ENCODE results near the gene GTF2H2. TPM values are rescaled to one million over a fixed set of nuclear protein-coding genes. Genes with fewer than 3 reads are reported as not detected.
"Not testable (repeated sequence)": the region's sequence is repeated elsewhere in the genome, so short reads cannot be mapped to it uniquely, and the experiment has no call there.

GTF2H2 gene
- total and polyA plus RNA-seq, 2 donors (not counting 1 experiment from before 2014, with no cell fraction given), result 5.8 to 39.6 TPM

DNA sequence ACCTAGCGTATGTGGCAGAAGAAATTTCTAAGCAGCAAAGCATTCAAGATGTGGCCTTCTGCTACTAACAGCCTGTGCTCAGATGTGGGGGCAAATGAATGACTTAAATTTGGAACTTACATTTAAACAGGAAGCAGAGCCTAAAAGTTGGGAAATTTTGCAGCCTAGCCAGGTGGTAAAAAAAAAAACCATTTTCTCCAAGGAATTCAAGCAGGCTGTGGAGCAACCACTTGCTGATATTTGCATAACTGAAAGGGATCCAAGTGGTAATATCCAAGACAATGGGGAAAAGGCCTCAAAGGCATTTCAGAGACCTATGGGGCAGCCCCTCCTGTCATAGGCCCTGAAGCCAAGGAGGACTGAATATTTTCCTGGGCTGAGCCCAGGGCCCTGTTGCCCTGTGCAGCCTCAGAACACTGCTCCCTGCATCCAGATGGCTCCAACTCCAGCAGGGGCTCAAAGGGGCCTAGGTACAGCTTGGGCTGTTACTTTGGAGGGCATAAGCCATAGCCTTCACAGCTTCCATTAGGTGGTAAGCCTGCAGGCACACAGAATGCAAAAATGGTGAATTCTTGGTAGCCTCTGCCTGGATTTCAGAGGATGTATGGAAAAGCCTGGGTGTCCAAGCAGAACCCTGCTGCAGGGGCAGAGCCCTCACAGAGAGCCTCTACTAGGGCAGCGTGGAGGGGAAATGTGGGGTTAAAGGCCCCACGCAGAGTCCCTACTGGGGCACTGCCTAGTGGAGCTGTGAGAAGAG is 29.9 kb upstream of the GTF2H2 start:
- H3K27me3 Mint-ChIP-seq; DNase-seq; H3K27ac ChIP-seq (ENCODE audit: low read length in 2 of 2); H4K20me1 ChIP-seq (ENCODE audit: control insufficient read depth, insufficient read depth, low read length, poor library complexity, severe bottlenecking); intact Hi-C loops (cut with micrococcal nuclease); H3K27me3 ChIP-seq (replicated peaks in 1 of 4; ENCODE audit: control extremely low read depth in 1 of 4, control insufficient read depth in 3 of 4, insufficient read depth in 4 of 4, low read length in 3 of 4); H3K4me3 Mint-ChIP-seq; H3K9ac ChIP-seq (ENCODE audit: low read length); H3K4me3 ChIP-seq (ENCODE audit: control extremely low read depth in 1 of 5, extremely low read depth in 1 of 5, insufficient read depth in 1 of 5, low read depth in 2 of 5, low read length in 4 of 5); H3K9me3 Mint-ChIP-seq (ENCODE audit: insufficient read depth); H3K79me2 ChIP-seq (ENCODE audit: control insufficient read depth, insufficient read depth, low read length); CTCF ChIA-PET; H3K4me1 Mint-ChIP-seq; H3K4me2 ChIP-seq (replicated peaks; ENCODE audit: low read depth, low read length, poor library complexity, severe bottlenecking); POLR2A ChIA-PET; ATAC-seq (ENCODE audit: low read depth); H2AFZ ChIP-seq (ENCODE audit: insufficient read depth, low read depth, low read length, poor library complexity, severe bottlenecking); H3K9me3 ChIP-seq (ENCODE audit: control extremely low read depth in 1 of 3, control insufficient read depth in 2 of 3, insufficient read depth in 1 of 3, low read length in 2 of 3); H3K4me1 ChIP-seq (ENCODE audit: control insufficient read depth in 2 of 2, insufficient read depth in 2 of 2, low read length in 2 of 2); H3K36me3 ChIP-seq (replicated peaks in 1 of 2; ENCODE audit: control extremely low read depth in 1 of 2, control insufficient read depth in 1 of 2, extremely low read depth in 1 of 2, insufficient read depth in 2 of 2, low read length in 1 of 2); H3K27ac Mint-ChIP-seq: not testable (repeated sequence)
- WGBS (ENCODE audit: insufficient coverage), result no CpG with 5 or more reads among the region's 3 CpGs

DNA sequence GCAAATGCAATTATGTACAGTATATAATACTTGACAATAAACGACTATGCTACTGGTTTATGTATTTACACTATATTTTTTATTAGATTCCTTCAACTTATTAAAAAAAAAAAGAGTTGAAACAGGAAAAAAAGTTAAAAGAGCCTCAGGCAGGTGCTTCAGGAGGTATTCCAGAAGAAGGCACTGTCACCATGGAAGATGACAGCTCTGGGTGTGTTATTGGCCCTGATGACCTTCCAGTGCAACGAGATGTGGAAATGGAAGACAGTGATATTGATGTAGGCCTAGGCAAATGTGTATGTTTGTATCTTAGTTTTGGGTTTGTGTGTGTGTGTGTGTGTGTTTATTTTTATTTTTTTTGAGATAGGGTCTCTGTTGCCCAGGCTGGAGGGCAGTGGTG is 22.3 kb upstream of the GTF2H2 start:
- H4K20me1 ChIP-seq (ENCODE audit: control insufficient read depth, insufficient read depth, low read length, poor library complexity, severe bottlenecking); H3K9me3 Mint-ChIP-seq (ENCODE audit: insufficient read depth); H3K4me3 Mint-ChIP-seq; H3K36me3 ChIP-seq (replicated peaks in 1 of 2; ENCODE audit: control extremely low read depth in 1 of 2, control insufficient read depth in 1 of 2, extremely low read depth in 1 of 2, insufficient read depth in 2 of 2, low read length in 1 of 2); H3K79me2 ChIP-seq (ENCODE audit: control insufficient read depth, insufficient read depth, low read length); H3K4me2 ChIP-seq (replicated peaks; ENCODE audit: low read depth, low read length, poor library complexity, severe bottlenecking); H3K27ac ChIP-seq (ENCODE audit: low read length in 2 of 2); CTCF ChIA-PET; H3K27ac Mint-ChIP-seq; H3K9me3 ChIP-seq (ENCODE audit: control extremely low read depth in 1 of 3, control insufficient read depth in 2 of 3, insufficient read depth in 1 of 3, low read length in 2 of 3); H3K4me1 ChIP-seq (ENCODE audit: control insufficient read depth in 2 of 2, insufficient read depth in 2 of 2, low read length in 2 of 2); POLR2A ChIA-PET; ATAC-seq (ENCODE audit: low read depth); H3K4me1 Mint-ChIP-seq; DNase-seq; intact Hi-C loops (cut with micrococcal nuclease); H3K9ac ChIP-seq (ENCODE audit: low read length); H3K27me3 ChIP-seq (replicated peaks in 1 of 4; ENCODE audit: control extremely low read depth in 1 of 4, control insufficient read depth in 3 of 4, insufficient read depth in 4 of 4, low read length in 3 of 4); H2AFZ ChIP-seq (ENCODE audit: insufficient read depth, low read depth, low read length, poor library complexity, severe bottlenecking); H3K4me3 ChIP-seq (ENCODE audit: control extremely low read depth in 1 of 5, extremely low read depth in 1 of 5, insufficient read depth in 1 of 5, low read depth in 2 of 5, low read length in 4 of 5); H3K27me3 Mint-ChIP-seq: not testable (repeated sequence)
- WGBS (ENCODE audit: insufficient coverage), result no CpG with 5 or more reads among the region's 2 CpGs

DNA sequence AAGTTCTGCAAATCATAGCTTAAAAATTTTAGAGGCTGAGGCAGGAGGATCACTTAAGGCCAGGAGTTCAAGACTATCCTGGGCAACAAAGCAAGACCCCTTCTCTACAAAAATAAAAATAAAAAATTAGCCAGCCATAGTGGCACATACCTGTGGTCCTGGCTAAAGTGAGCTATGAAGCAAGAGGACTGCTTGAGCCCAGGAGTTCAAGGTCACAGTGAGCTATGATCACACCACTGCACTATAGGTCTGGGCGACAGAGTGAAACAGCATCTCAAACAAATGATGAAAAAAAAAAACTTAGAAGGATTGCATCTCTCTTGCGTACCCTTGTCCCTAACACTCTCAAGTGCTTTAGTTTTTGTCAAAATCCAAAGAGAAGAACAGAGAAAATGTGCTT is 21.3 kb upstream of the GTF2H2 start:
- intact Hi-C loops (cut with micrococcal nuclease); H3K27me3 Mint-ChIP-seq; CTCF ChIA-PET; H3K27ac ChIP-seq (ENCODE audit: low read length in 2 of 2); H3K9me3 Mint-ChIP-seq (ENCODE audit: insufficient read depth); H3K4me1 Mint-ChIP-seq; DNase-seq; ATAC-seq (ENCODE audit: low read depth); H4K20me1 ChIP-seq (ENCODE audit: control insufficient read depth, insufficient read depth, low read length, poor library complexity, severe bottlenecking); H2AFZ ChIP-seq (ENCODE audit: insufficient read depth, low read depth, low read length, poor library complexity, severe bottlenecking); H3K9me3 ChIP-seq (ENCODE audit: control extremely low read depth in 1 of 3, control insufficient read depth in 2 of 3, insufficient read depth in 1 of 3, low read length in 2 of 3); H3K9ac ChIP-seq (ENCODE audit: low read length); POLR2A ChIA-PET; H3K27ac Mint-ChIP-seq; H3K4me1 ChIP-seq (ENCODE audit: control insufficient read depth in 2 of 2, insufficient read depth in 2 of 2, low read length in 2 of 2); H3K4me3 ChIP-seq (ENCODE audit: control extremely low read depth in 1 of 5, extremely low read depth in 1 of 5, insufficient read depth in 1 of 5, low read depth in 2 of 5, low read length in 4 of 5); H3K36me3 ChIP-seq (replicated peaks in 1 of 2; ENCODE audit: control extremely low read depth in 1 of 2, control insufficient read depth in 1 of 2, extremely low read depth in 1 of 2, insufficient read depth in 2 of 2, low read length in 1 of 2); H3K4me3 Mint-ChIP-seq; H3K4me2 ChIP-seq (replicated peaks; ENCODE audit: low read depth, low read length, poor library complexity, severe bottlenecking); H3K79me2 ChIP-seq (ENCODE audit: control insufficient read depth, insufficient read depth, low read length); H3K27me3 ChIP-seq (replicated peaks in 1 of 4; ENCODE audit: control extremely low read depth in 1 of 4, control insufficient read depth in 3 of 4, insufficient read depth in 4 of 4, low read length in 3 of 4): not testable (repeated sequence)
- WGBS (ENCODE audit: insufficient coverage), result no CpG with 5 or more reads among the region's 2 CpGs

GRCh38 chr5:71086145-71086544 is 18.7 kb upstream of the GTF2H2 start:
- ATAC-seq (ENCODE audit: low read depth); H3K27me3 Mint-ChIP-seq; H3K4me3 ChIP-seq (ENCODE audit: control extremely low read depth in 1 of 5, extremely low read depth in 1 of 5, insufficient read depth in 1 of 5, low read depth in 2 of 5, low read length in 4 of 5); H3K27ac Mint-ChIP-seq; H3K9ac ChIP-seq (ENCODE audit: low read length); DNase-seq; H3K27me3 ChIP-seq (replicated peaks in 1 of 4; ENCODE audit: control extremely low read depth in 1 of 4, control insufficient read depth in 3 of 4, insufficient read depth in 4 of 4, low read length in 3 of 4); H3K36me3 ChIP-seq (replicated peaks in 1 of 2; ENCODE audit: control extremely low read depth in 1 of 2, control insufficient read depth in 1 of 2, extremely low read depth in 1 of 2, insufficient read depth in 2 of 2, low read length in 1 of 2); intact Hi-C loops (cut with micrococcal nuclease); H3K9me3 Mint-ChIP-seq (ENCODE audit: insufficient read depth); H3K4me3 Mint-ChIP-seq; POLR2A ChIA-PET; H3K4me2 ChIP-seq (replicated peaks; ENCODE audit: low read depth, low read length, poor library complexity, severe bottlenecking); H3K27ac ChIP-seq (ENCODE audit: low read length in 2 of 2); H3K9me3 ChIP-seq (ENCODE audit: control extremely low read depth in 1 of 3, control insufficient read depth in 2 of 3, insufficient read depth in 1 of 3, low read length in 2 of 3); H2AFZ ChIP-seq (ENCODE audit: insufficient read depth, low read depth, low read length, poor library complexity, severe bottlenecking); H4K20me1 ChIP-seq (ENCODE audit: control insufficient read depth, insufficient read depth, low read length, poor library complexity, severe bottlenecking); CTCF ChIA-PET; H3K79me2 ChIP-seq (ENCODE audit: control insufficient read depth, insufficient read depth, low read length); H3K4me1 Mint-ChIP-seq; H3K4me1 ChIP-seq (ENCODE audit: control insufficient read depth in 2 of 2, insufficient read depth in 2 of 2, low read length in 2 of 2): not testable (repeated sequence)
- no CpG with 5 or more reads among the region's 1 CpG for WGBS (ENCODE audit: insufficient coverage)

All from B cell (primary cell).